ENCODE data around the gene AGBL1. TPM values are rescaled to one million over a fixed set of nuclear protein-coding genes. Genes with fewer than 3 reads are reported as not detected.

AGBL1 gene
- total RNA-seq, 1 donor from 2014 or later: not detected

GRCh38 chr15:86590461-86590860 is 510.8 kb downstream of the AGBL1 start:
- no peak for DNase-seq (ENCODE audit: low spot score)

GRCh38 chr15:86591158-86591557 is 511.5 kb downstream of the AGBL1 start:
- DNase-seq (ENCODE audit: low spot score): no peak

- no peak for DNase-seq (ENCODE audit: low spot score)
Observed at GRCh38 chr15:86591994-86592735, 512.5 kb downstream of the AGBL1 start.

GRCh38 chr15:86595741-86596140 is 516.1 kb downstream of the AGBL1 start:
- no peak for DNase-seq (ENCODE audit: low spot score)

GRCh38 chr15:86603466-86603865 is 523.8 kb downstream of the AGBL1 start:
- DNase-seq (ENCODE audit: low spot score): no peak

GRCh38 chr15:86608461-86609205 is 529.0 kb downstream of the AGBL1 start:
- DNase-seq (ENCODE audit: low spot score): no peak

- DNase-seq (ENCODE audit: low spot score): no peak
Observed at GRCh38 chr15:86609275-86609674, 529.6 kb downstream of the AGBL1 start.

- DNase-seq (ENCODE audit: low spot score): no peak
Observed at GRCh38 chr15:86610038-86610437, 530.4 kb downstream of the AGBL1 start.

- peak; percentile 45 for DNase-seq (ENCODE audit: low spot score)
Observed at GRCh38 chr15:86611417-86612040, 531.9 kb downstream of the AGBL1 start.

GRCh38 chr15:86615411-86615810 is 535.7 kb downstream of the AGBL1 start:
- DNase-seq (ENCODE audit: low spot score): no peak

- DNase-seq (ENCODE audit: low spot score): no peak
Observed at GRCh38 chr15:86615816-86616215, 536.1 kb downstream of the AGBL1 start.

- DNase-seq (ENCODE audit: low spot score): no peak
Observed at GRCh38 chr15:86616771-86617170, 537.1 kb downstream of the AGBL1 start.

GRCh38 chr15:86620157-86620556 is 540.5 kb downstream of the AGBL1 start:
- no peak for DNase-seq (ENCODE audit: low spot score)

GRCh38 chr15:86620641-86621349 is 541.1 kb downstream of the AGBL1 start:
- DNase-seq (ENCODE audit: low spot score): no peak

- DNase-seq (ENCODE audit: low spot score): no peak
Observed at GRCh38 chr15:86623236-86623635, 543.6 kb downstream of the AGBL1 start.

GRCh38 chr15:86624261-86625036 is 544.8 kb downstream of the AGBL1 start:
- peak; percentile 72 for DNase-seq (ENCODE audit: low spot score)

GRCh38 chr15:86629409-86630356 is 550.0 kb downstream of the AGBL1 start:
- DNase-seq (ENCODE audit: low spot score): no peak

GRCh38 chr15:86630946-86631345 is 551.3 kb downstream of the AGBL1 start:
- no peak for DNase-seq (ENCODE audit: low spot score)

GRCh38 chr15:86634146-86634545 is 554.5 kb downstream of the AGBL1 start:
- DNase-seq (ENCODE audit: low spot score): no peak

GRCh38 chr15:86634992-86635638 is 555.4 kb downstream of the AGBL1 start:
- DNase-seq (ENCODE audit: low spot score): no peak

Data from ureter (tissue), 1 donor.